ENCODE data around the gene GTF2F2. TPM values are rescaled to one million over a fixed set of nuclear protein-coding genes. Genes with fewer than 3 reads are reported as not detected.

GTF2F2 gene
- total and polyA plus RNA-seq, 3 donors from 2014 or later, result 19.0 to 29.9 (median 28.1) TPM

- no peaks in the 10 kb centered on the region for H3K9me3 ChIP-seq
- H3K4me3 ChIP-seq, result no peak overlapping the region
- no peak overlapping the region for H3K27ac ChIP-seq
- no peaks in the 10 kb centered on the region for H3K27me3 ChIP-seq
- no peak for DNase-seq
- TF ChIP-seq, protein P1, sequence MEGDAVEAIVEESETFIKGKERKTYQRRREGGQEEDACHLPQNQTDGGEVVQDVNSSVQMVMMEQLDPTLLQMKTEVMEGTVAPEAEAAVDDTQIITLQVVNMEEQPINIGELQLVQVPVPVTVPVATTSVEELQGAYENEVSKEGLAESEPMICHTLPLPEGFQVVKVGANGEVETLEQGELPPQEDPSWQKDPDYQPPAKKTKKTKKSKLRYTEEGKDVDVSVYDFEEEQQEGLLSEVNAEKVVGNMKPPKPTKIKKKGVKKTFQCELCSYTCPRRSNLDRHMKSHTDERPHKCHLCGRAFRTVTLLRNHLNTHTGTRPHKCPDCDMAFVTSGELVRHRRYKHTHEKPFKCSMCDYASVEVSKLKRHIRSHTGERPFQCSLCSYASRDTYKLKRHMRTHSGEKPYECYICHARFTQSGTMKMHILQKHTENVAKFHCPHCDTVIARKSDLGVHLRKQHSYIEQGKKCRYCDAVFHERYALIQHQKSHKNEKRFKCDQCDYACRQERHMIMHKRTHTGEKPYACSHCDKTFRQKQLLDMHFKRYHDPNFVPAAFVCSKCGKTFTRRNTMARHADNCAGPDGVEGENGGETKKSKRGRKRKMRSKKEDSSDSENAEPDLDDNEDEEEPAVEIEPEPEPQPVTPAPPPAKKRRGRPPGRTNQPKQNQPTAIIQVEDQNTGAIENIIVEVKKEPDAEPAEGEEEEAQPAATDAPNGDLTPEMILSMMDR (IDR thresholded peaks at IDR 0.05), result no peak
- no peak for TF ChIP-seq POLR2A (IDR thresholded peaks at IDR 0.05)
- H3K36me3 ChIP-seq (ENCODE audit: low read depth, missing control alignments), result no peaks in the 10 kb centered on the region
- 75 to 82% methylated on average over 11 of the region's 11 CpGs for WGBS, 2 donors
- intact Hi-C loops (cut with DNase I; ENCODE audit: low total_unique reads), result loop anchor here (10.0 kb wide), 1 partner anchor 256 kb away; no protein-coding TSS in a partner anchor
- H3K4me1 ChIP-seq, result no peaks in the 10 kb centered on the region
These were observed 181.0 kb downstream of the GTF2F2 start for GRCh38 chr13:45301263-45301662.

DNA sequence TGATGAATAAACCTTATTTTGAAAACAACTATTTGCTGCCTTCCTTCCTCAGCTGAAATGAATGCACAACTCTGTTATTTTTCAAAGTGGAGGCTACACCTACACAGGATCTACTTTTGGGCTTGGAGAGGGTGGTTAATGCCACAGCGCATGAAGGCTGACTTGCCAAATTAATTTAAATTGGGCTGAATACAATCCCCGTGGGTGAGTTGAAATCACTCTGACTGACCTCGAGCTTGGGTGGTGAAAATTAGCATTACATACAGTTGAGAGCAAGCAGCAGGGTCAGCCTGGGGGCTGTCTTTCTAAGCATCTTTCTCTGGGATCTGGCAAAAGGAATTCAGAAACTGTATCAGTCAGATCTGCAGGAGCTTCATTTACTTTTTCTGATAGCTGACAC is 182.2 kb downstream of the GTF2F2 start:
- Histone ChIP-seq H3K27ac (no peak overlapping the region), H3K4me1 (no peaks in the 10 kb centered on the region), H3K4me3 (no peak overlapping the region), H3K36me3 (ENCODE audit: low read depth, missing control alignments) (no peaks in the 10 kb centered on the region), H3K9me3 (no peaks in the 10 kb centered on the region), H3K27me3 (no peaks in the 10 kb centered on the region)
- TF ChIP-seq, protein P1 (IDR thresholded peaks at IDR 0.05), result no peak
- intact Hi-C loops (cut with DNase I; ENCODE audit: low total_unique reads), result loop anchor here (10.0 kb wide), 1 partner anchor 258 kb away; no protein-coding TSS in a partner anchor
- no peak for DNase-seq
- 47 to 64% methylated on average over 3 of the region's 3 CpGs for WGBS, 2 donors

DNA sequence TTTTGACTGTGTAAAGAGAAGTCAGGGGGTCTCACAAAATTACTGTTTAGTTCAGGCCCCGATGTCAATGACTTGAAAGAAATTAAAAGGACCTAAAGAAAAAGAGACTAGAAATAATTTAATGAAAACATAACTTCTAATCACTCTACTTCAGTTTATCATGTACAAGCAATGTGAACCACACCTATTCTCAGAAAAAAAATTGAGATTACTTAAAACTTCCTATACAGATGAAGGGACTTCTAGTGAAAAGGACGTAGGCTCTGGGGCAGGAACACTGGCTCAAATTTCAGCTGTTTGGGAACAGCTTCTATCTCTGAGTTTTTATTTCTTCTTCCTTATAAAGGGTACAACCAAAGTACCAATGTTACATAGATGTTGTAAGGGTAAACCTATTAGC is 182.7 kb downstream of the GTF2F2 start:
- no peaks in the 10 kb centered on the region for H3K36me3 ChIP-seq (ENCODE audit: low read depth, missing control alignments)
- no peak overlapping the region for H3K4me3 ChIP-seq
- no peak overlapping the region for H3K27ac ChIP-seq
- 77 to 80% methylated on average over 2 of the region's 2 CpGs for WGBS, 2 donors
- no peaks in the 10 kb centered on the region for H3K4me1 ChIP-seq
- TF ChIP-seq POLR2A (IDR thresholded peaks at IDR 0.05), result no peak
- TF ChIP-seq, protein P1 (IDR thresholded peaks at IDR 0.05), result no peak
- no peak for DNase-seq
- no peaks in the 10 kb centered on the region for H3K27me3 ChIP-seq
- intact Hi-C loops (cut with DNase I; ENCODE audit: low total_unique reads), result loop anchor here (10.0 kb wide), 1 partner anchor 258 kb away; no protein-coding TSS in a partner anchor
- no peaks in the 10 kb centered on the region for H3K9me3 ChIP-seq

- DNase-seq, result no peak
- H3K27me3 ChIP-seq, result no peaks in the 10 kb centered on the region
- TF ChIP-seq POLR2A (IDR thresholded peaks at IDR 0.05), result no peak
- TF ChIP-seq, protein P1 (IDR thresholded peaks at IDR 0.05), result no peak
- H3K9me3 ChIP-seq, result no peaks in the 10 kb centered on the region
- no peaks in the 10 kb centered on the region for H3K4me1 ChIP-seq
- intact Hi-C loops (cut with DNase I; ENCODE audit: low total_unique reads), result loop anchor here (10.0 kb wide), 1 partner anchor 259 kb away; no protein-coding TSS in a partner anchor
- H3K4me3 ChIP-seq, result no peak overlapping the region
- H3K27ac ChIP-seq, result no peak overlapping the region
- no peaks in the 10 kb centered on the region for H3K36me3 ChIP-seq (ENCODE audit: low read depth, missing control alignments)
- 93 to 95% methylated on average over 5 of the region's 5 CpGs for WGBS, 2 donors
These were observed 183.6 kb downstream of the GTF2F2 start for GRCh38 chr13:45303866-45304265.

DNA sequence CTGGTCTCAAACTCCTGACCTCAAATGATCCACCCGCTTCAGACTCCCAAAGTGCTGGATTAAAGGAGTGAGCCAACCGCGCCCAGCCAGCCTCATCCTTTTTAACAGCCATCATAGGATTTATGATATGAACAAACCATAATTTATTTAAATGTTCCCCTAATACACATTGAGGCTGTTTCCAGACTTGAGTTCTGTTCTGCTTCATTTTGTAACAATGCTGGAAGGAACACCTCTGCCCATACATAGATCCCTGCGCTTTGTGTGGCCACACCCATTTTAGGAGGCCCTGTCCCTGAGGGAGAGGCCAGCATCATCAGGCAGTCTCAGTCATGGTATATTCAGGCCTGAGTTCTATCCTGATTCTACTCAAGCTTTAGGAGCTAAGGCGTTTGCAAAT is 184.8 kb downstream of the GTF2F2 start:
- H3K36me3 ChIP-seq (ENCODE audit: low read depth, missing control alignments), result no peaks in the 10 kb centered on the region
- no peak overlapping the region for H3K27ac ChIP-seq
- 90 to 94% methylated on average over 5 of the region's 5 CpGs for WGBS, 2 donors

More for the DNA sequence above, 184.8 kb downstream of the GTF2F2 start:
- Histone ChIP-seq H3K4me3 (no peak overlapping the region), H3K9me3 (no peaks in the 10 kb centered on the region), H3K4me1 (no peaks in the 10 kb centered on the region), H3K27me3 (no peaks in the 10 kb centered on the region)
- DNase-seq, result no peak
- TF ChIP-seq POLR2A (IDR thresholded peaks at IDR 0.05), result no peak
- TF ChIP-seq, protein P1 (IDR thresholded peaks at IDR 0.05), result no peak
- intact Hi-C loops (cut with DNase I; ENCODE audit: low total_unique reads), result loop anchor here (10.0 kb wide), 1 partner anchor 260 kb away; no protein-coding TSS in a partner anchor

Data from testis (tissue), 3 donors.